SK-N-SH treated with all-trans-retinoic acid at 6 μM for 48 hours (cell line): ENCODE results near the gene PUS3.

Source experiments
- ATAC-seq: fragments of 200-7000 bp; cut with Tn5 transposase; 3 replicates; pipeline ENCODE4 v1.9.1; 2020; ENCODE audit warnings: mild to moderate bottlenecking, moderate library complexity
- ARNTL ChIP-seq: fragments of 450-650 bp; formaldehyde crosslinking; IDR thresholded peaks from 2 replicates; pipeline ENCODE4 v1.5.0; 2020; ENCODE audit warnings: low read depth, mild to moderate bottlenecking, moderate library complexity, borderline replicate concordance
- BACH2 ChIP-seq: fragments of 250-450 bp; sonication (Bioruptor Pico); IDR thresholded peaks from 2 replicates; pipeline ENCODE4 v1.9.0; 2021; ENCODE audit warnings: mild to moderate bottlenecking, borderline replicate concordance
- CSDC2 ChIP-seq: fragments of 250-450 bp; sonication (Bioruptor Pico); IDR thresholded peaks from 2 replicates; pipeline ENCODE4 v1.5.0; 2020; ENCODE audit warnings: mild to moderate bottlenecking, moderate library complexity
- ESRRG ChIP-seq: fragments of 250-450 bp; sonication (Bioruptor Pico); IDR thresholded peaks from 2 replicates; pipeline ENCODE4 v1.6.1; 2021; ENCODE audit warnings: mild to moderate bottlenecking
- ISL1 ChIP-seq: fragments of 250-450 bp; sonication (Bioruptor Pico); IDR thresholded peaks from 2 replicates; pipeline ENCODE4 v2.1.2; 2022; ENCODE audit warnings: mild to moderate bottlenecking, moderate library complexity
- PPARA ChIP-seq: fragments of 250-450 bp; sonication (Bioruptor Pico); IDR thresholded peaks from 2 replicates; pipeline ENCODE4 v1.5.0; 2020; ENCODE audit warnings: mild to moderate bottlenecking, borderline replicate concordance
- SNAI2 ChIP-seq: fragments of 250-450 bp; sonication (Bioruptor Pico); IDR thresholded peaks from 2 replicates; pipeline ENCODE4 v1.5.0; 2020; ENCODE audit warnings: mild to moderate bottlenecking, moderate library complexity
- TCF4 ChIP-seq: fragments of 250-450 bp; sonication (Bioruptor Pico); IDR thresholded peaks from 2 replicates; pipeline ENCODE4 v1.8.0; 2021; ENCODE audit warnings: mild to moderate bottlenecking, moderate library complexity, borderline replicate concordance
- TOX ChIP-seq: fragments of 250-450 bp; sonication (Bioruptor Pico); IDR thresholded peaks from 2 replicates; pipeline ENCODE4 v1.8.0; 2021; ENCODE audit warnings: mild to moderate bottlenecking, moderate library complexity, borderline replicate concordance
- ZC3H10 ChIP-seq: fragments of 250-450 bp; sonication (Bioruptor Pico); IDR thresholded peaks from 2 replicates; pipeline ENCODE4 v1.5.1; 2021; ENCODE audit warnings: mild to moderate bottlenecking, moderate library complexity
- ZFP3 ChIP-seq: fragments of 250-450 bp; sonication (Bioruptor Pico); IDR thresholded peaks from 2 replicates; pipeline ENCODE4 v1.5.0; 2020; ENCODE audit warnings: mild to moderate bottlenecking, moderate library complexity
- ZFP30 ChIP-seq: fragments of 450-650 bp; formaldehyde crosslinking; IDR thresholded peaks from 2 replicates; pipeline ENCODE4 v1.5.0; 2022; ENCODE audit warnings: mild to moderate bottlenecking, moderate library complexity
- ZNF565 ChIP-seq: fragments of 450-650 bp; formaldehyde crosslinking; conservative IDR thresholded peaks from 2 replicates; pipeline ENCODE4 v1.5.0; 2020; ENCODE audit warnings: low read depth, mild to moderate bottlenecking, moderate library complexity
- ZNF70 ChIP-seq: fragments of 450-650 bp; formaldehyde crosslinking; IDR thresholded peaks from 2 replicates; pipeline ENCODE4 v1.5.0; 2020; ENCODE audit warnings: mild to moderate bottlenecking, moderate library complexity
- ZNF8 ChIP-seq: fragments of 450-650 bp; formaldehyde crosslinking; IDR thresholded peaks from 2 replicates; pipeline ENCODE4 v1.5.0; 2020; ENCODE audit warnings: mild to moderate bottlenecking, moderate library complexity
- TF ChIP-seq, protein P1 (sequence below): fragments of 250-450 bp; sonication (Bioruptor Pico); IDR thresholded peaks from 2 replicates; pipeline ENCODE4 v1.5.0; 2020; ENCODE audit warnings: mild to moderate bottlenecking, moderate library complexity
- TF ChIP-seq, protein P2 (sequence below): fragments of 250-450 bp; sonication (Bioruptor Pico); IDR thresholded peaks from 2 replicates; pipeline ENCODE4 v1.8.0; 2020; ENCODE audit warnings: mild to moderate bottlenecking, moderate library complexity, borderline replicate concordance
- TF ChIP-seq, protein P3 (sequence below): fragments of 250-450 bp; sonication (Bioruptor Pico); IDR thresholded peaks from 2 replicates; pipeline ENCODE4 v1.5.1; 2020; ENCODE audit warnings: low read depth, mild to moderate bottlenecking, moderate library complexity
- TF ChIP-seq, protein P4 (sequence below): fragments of 250-450 bp; sonication (Bioruptor Pico); IDR thresholded peaks from 2 replicates; pipeline ENCODE4 v1.5.1; 2021; ENCODE audit warnings: mild to moderate bottlenecking, moderate library complexity

PUS3 gene

DNA sequence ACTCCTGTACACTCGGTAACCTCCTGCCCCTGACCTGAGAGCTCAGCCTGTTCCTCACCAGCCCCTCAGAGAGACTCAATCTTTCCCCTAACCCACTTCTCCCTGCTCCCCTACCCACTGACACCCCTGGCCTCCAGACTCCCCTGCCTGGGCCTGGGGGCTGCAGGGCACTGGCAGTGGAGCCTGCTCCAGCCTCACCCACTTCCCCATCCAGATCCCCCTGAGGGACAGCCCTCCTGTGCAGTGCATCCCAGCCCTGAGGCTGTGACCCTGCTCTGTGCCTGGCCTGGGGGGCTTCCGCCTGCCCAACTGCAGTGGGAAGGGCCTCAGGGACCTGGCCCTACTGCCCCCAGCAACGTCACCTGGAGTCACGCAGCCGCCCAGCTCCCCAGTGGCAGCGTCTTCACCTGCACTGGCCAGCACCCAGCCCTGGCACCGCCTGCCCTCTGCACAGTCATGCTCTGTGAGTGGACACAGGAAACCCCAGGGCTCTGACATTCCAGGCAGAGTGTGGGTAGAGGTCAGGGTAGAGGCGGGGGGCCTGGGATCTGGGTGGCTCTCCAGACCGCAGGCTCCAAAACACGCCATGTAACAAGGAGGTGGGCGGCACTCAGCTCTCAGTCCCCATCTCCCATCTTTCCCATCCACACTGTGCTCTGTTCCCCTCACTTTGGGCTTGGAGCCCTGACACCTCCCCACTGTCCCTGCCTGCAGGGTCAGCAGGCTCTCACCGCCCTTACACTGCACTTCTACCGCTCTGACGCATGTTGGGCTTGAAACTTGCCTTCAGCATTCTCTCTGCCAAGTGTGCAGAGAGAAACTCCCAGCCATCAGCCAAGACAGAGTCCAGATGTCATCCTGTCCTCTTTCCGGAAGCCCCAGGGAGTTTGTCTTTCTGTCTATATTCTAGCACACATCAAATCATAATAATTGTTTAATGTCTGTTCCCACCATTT lies 48.0 kb upstream of the PUS3 start:
- ATAC-seq: peak; percentile 90
- TF ChIP-seq BACH2 (CRISPR knock-in tag) (no peak), TCF4 (CRISPR knock-in tag) (peak; percentile 89), TOX (peak; percentile 44; the same call in 1 of the 2 replicates), ZFP30 (CRISPR knock-in tag) (no peak), ZC3H10 (CRISPR knock-in tag) (0 out of 2 replicates have a peak, but pooled peaks have one; percentile 6), SNAI2 (CRISPR knock-in tag) (0 out of 2 replicates have a peak, but pooled peaks have one; percentile 60), ISL1 (CRISPR knock-in tag) (peak; percentile 60)
- TF ChIP-seq, protein P1, sequence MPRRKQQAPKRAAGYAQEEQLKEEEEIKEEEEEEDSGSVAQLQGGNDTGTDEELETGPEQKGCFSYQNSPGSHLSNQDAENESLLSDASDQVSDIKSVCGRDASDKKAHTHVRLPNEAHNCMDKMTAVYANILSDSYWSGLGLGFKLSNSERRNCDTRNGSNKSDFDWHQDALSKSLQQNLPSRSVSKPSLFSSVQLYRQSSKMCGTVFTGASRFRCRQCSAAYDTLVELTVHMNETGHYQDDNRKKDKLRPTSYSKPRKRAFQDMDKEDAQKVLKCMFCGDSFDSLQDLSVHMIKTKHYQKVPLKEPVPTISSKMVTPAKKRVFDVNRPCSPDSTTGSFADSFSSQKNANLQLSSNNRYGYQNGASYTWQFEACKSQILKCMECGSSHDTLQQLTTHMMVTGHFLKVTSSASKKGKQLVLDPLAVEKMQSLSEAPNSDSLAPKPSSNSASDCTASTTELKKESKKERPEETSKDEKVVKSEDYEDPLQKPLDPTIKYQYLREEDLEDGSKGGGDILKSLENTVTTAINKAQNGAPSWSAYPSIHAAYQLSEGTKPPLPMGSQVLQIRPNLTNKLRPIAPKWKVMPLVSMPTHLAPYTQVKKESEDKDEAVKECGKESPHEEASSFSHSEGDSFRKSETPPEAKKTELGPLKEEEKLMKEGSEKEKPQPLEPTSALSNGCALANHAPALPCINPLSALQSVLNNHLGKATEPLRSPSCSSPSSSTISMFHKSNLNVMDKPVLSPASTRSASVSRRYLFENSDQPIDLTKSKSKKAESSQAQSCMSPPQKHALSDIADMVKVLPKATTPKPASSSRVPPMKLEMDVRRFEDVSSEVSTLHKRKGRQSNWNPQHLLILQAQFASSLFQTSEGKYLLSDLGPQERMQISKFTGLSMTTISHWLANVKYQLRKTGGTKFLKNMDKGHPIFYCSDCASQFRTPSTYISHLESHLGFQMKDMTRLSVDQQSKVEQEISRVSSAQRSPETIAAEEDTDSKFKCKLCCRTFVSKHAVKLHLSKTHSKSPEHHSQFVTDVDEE: peak; percentile 84
- TF ChIP-seq, protein P2, sequence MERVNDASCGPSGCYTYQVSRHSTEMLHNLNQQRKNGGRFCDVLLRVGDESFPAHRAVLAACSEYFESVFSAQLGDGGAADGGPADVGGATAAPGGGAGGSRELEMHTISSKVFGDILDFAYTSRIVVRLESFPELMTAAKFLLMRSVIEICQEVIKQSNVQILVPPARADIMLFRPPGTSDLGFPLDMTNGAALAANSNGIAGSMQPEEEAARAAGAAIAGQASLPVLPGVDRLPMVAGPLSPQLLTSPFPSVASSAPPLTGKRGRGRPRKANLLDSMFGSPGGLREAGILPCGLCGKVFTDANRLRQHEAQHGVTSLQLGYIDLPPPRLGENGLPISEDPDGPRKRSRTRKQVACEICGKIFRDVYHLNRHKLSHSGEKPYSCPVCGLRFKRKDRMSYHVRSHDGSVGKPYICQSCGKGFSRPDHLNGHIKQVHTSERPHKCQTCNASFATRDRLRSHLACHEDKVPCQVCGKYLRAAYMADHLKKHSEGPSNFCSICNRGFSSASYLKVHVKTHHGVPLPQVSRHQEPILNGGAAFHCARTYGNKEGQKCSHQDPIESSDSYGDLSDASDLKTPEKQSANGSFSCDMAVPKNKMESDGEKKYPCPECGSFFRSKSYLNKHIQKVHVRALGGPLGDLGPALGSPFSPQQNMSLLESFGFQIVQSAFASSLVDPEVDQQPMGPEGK: peak; percentile 24; the same call in 1 of the 2 replicates

DNA sequence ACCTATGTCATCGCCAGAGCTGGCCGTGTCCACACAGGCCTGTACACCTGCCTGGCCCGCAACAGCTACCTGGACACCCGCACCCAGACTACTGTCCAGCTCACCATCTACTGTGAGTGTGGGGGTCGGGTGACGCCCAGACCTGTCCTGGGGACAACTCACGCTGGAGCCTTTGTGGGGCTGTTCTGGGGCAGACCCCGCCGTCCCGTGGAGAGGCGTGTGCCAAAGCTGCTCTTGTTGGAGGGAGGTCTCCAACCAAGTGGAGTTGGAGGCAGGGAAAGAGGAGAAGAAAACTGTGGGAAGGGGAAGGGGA lies 47.1 kb upstream of the PUS3 start:
- TF ChIP-seq ZNF8: no peak
- no peak for TF ChIP-seq ISL1 (CRISPR knock-in tag)
- TF ChIP-seq, protein P2: no peak
- TF ChIP-seq CSDC2: no peak
- TF ChIP-seq, all 23 proteins: peak for 0
- no peak for ATAC-seq

DNA sequence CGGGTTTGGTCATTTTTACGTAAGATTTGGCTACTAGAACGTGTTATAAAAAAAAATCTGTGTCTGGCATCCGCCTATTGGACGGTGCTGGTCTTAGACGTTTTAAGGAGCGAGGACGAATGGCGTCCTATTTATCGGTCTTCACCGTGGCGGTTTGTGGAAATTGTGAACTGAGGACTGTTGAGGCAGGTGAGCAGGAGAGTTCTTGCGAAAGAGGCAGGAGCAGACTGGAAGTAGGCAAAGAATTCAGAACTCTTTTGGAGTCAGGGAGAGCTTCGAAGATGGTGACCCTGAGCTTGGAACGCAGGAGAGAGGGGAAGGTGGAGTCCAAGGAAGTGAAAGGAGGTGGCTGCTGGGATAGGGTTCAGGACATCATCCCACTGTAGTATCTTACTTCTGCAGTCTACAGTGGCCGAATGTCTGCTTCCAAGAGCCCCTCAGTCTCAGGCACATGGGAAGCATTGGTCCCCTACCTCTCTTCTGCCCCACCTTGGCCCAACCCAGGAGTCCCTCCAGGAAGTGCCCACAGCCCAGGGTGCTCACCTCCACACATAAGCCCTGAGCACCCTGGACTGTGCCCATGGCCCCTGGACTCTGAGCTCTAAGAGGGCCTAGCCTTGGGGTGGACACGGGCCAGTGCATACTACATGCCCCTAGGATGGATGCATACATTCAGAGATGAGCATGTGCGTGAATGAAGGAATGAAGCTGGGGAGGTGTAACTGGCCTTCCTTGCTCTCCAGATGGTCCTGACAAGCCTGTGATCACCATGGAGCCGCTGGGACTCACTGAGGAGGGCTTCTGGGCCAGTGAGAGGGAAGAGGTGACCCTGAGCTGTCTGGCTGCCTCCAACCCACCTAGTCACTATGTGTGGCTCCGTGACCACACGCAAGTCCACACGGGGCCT lies 46.5 kb upstream of the PUS3 start:
- ATAC-seq: no peak

More for the DNA sequence above, 46.5 kb upstream of the PUS3 start:
- TF ChIP-seq BACH2 (CRISPR knock-in tag) (no peak), PPARA (CRISPR knock-in tag) (no peak), ZNF70 (CRISPR knock-in tag) (no peak), ZFP30 (CRISPR knock-in tag) (no peak), ESRRG (CRISPR knock-in tag) (no peak), ZFP3 (CRISPR knock-in tag) (no peak), SNAI2 (CRISPR knock-in tag) (no peak), ZNF8 (no peak), ZC3H10 (CRISPR knock-in tag) (no peak), TCF4 (CRISPR knock-in tag) (no peak), ZNF565 (CRISPR knock-in tag) (no peak), ARNTL (no peak), TOX (no peak)
- TF ChIP-seq, protein P3, sequence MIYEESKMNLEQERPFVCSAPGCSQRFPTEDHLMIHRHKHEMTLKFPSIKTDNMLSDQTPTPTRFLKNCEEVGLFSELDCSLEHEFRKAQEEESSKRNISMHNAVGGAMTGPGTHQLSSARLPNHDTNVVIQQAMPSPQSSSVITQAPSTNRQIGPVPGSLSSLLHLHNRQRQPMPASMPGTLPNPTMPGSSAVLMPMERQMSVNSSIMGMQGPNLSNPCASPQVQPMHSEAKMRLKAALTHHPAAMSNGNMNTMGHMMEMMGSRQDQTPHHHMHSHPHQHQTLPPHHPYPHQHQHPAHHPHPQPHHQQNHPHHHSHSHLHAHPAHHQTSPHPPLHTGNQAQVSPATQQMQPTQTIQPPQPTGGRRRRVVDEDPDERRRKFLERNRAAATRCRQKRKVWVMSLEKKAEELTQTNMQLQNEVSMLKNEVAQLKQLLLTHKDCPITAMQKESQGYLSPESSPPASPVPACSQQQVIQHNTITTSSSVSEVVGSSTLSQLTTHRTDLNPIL (CRISPR knock-in tag): no peak
- TF ChIP-seq, protein P4, sequence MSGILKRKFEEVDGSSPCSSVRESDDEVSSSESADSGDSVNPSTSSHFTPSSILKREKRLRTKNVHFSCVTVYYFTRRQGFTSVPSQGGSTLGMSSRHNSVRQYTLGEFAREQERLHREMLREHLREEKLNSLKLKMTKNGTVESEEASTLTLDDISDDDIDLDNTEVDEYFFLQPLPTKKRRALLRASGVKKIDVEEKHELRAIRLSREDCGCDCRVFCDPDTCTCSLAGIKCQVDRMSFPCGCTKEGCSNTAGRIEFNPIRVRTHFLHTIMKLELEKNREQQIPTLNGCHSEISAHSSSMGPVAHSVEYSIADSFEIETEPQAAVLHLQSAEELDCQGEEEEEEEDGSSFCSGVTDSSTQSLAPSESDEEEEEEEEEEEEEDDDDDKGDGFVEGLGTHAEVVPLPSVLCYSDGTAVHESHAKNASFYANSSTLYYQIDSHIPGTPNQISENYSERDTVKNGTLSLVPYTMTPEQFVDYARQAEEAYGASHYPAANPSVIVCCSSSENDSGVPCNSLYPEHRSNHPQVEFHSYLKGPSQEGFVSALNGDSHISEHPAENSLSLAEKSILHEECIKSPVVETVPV: no peak
- TF ChIP-seq, protein P1: no peak
